Lung microvascular endothelial cell (primary cell): ENCODE measurements around the gene PTCD2. TPM values are rescaled to one million over a fixed set of nuclear protein-coding genes. Genes with fewer than 3 reads are reported as not detected.

Source experiments
- DNase-seq, 2 donors: peaks; one replicate each; pipeline versions ENCODE4 v3.0.0 to v3.0.0-alpha.2; 2010; ENCODE audit warnings: low read depth in 2 of 2
- total RNA-seq: library from RNA; depleted of rRNA; stranded (reverse); fragments of >200 nt; gene quantifications from 2 replicates; pipeline ENCODE4 v1.2.1, GENCODE V29; 2014

PTCD2 gene
- total RNA-seq, 1 donor from 2014 or later = 2.2 TPM

DNA sequence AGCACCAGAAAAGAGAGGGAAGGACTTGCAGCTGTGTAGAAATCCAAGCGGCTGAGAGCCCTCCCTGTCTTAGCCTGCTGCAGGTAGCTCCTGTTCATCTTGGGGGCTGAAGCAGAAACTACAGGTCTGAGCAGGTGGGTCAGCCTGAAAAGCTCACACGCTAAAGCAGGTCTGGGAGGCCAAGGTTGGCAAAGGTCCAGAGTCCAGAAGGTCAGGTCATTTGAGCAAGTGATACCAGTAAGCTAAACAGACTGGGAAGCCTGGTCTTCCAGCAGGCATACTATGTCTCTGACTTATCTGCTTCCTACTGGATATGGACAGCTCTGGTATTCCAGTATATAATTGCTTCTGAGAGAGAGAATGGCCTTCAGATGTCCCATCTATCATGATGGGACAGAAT lies 26.2 kb downstream of the PTCD2 start:
- DNase-seq = no peak

GRCh38 chr5:72347801-72348308 lies 27.7 kb downstream of the PTCD2 start:
- peak in 1 of 2 donors; percentile 83 for DNase-seq

GRCh38 chr5:72351376-72351775 lies 31.2 kb downstream of the PTCD2 start:
- DNase-seq = peak in 1 of 2 donors; percentile 32

GRCh38 chr5:72352616-72353015 lies 32.4 kb downstream of the PTCD2 start:
- DNase-seq = no peak

- peak in 1 of 2 donors; percentile 58 for DNase-seq
Observed at GRCh38 chr5:72353046-72353445, 32.9 kb downstream of the PTCD2 start.

DNA sequence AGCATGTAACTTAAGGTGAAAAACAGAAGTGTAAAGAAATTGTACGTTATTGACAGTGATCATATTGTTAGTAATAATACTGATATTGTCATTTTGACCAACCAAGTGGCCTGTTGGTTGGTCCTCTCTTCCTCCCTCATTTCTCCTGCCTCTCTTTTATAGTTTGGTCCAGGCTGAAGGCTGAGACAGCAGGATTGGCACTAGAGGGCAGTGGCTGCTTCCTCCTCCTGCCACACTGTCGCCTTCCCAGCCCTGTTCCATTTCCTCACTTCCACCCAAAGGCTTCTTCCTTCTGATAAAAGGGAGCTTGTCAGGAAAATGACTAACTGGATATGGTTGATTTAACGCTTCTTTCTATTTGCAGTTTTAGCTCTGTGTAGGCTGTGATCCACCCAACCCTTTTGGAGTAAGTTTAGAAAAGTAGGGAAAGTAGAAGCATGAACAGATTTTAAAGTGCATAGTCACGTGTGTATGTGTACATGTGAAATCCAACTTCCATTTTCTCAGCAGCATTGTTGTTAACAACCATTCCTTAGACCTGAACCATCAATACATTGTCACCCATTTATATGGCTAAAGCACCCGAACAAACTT lies 35.6 kb downstream of the PTCD2 start:
- peak; percentile 35 to 67 for DNase-seq

DNA sequence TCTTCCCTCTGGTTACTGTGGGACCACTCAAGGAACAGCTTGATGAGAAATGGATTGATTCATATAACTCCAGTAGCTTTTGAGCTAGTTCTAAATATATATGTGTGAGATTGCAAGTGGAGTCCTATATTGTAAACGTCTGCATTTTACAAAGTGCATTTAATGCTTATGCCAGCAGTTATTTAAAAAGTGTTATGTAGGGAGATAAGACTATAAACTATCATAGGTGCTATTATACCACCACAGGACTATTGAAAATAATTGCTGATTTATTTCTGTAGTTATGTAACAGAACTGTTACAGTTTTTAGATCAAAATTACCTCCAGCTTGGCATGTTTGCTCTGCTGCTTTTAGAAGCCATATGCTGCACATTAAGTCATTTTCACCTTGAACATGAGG lies 36.2 kb downstream of the PTCD2 start:
- no peak for DNase-seq

GRCh38 chr5:72358925-72359324 lies 38.8 kb downstream of the PTCD2 start:
- DNase-seq = no peak

GRCh38 chr5:72359886-72360285 lies 39.7 kb downstream of the PTCD2 start:
- no peak for DNase-seq

DNA sequence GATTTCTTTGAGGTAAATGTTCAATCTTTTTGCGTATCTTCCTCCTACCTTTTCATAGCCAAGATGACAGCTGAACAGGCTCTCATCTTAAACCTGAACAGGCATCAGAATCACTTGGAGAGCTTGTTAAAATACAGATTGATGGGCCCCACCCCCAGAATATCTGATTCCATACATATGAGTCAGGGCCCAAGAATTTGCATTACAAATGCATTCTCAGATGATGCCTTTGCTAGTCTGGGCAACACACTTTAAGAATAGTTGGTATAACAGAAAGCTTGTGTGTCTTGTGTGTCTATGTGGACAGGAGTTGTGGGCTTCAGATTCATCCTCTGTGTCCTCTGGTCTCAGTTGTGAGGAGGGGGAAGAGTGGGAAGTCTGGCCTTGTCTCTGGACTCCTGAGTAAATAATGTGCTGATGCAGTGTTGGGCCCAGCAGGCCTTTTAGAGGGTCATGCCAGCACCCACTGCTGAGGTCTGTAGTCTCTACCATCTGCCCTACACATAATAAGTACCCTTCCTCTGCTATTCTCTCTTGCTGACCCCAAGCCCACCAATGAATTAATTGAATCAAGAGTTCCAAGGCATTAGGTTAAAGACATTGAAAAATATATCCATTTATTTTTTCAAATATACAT lies 43.1 kb downstream of the PTCD2 start:
- peak in 1 of 2 donors; percentile 72 for DNase-seq

- DNase-seq = no peak
Observed at GRCh38 chr5:72364171-72364570, 44.0 kb downstream of the PTCD2 start.

GRCh38 chr5:72364951-72365350 lies 44.8 kb downstream of the PTCD2 start:
- no peak for DNase-seq

GRCh38 chr5:72366324-72366976 lies 46.3 kb downstream of the PTCD2 start:
- peak; percentile 86 to 91 for DNase-seq

DNA sequence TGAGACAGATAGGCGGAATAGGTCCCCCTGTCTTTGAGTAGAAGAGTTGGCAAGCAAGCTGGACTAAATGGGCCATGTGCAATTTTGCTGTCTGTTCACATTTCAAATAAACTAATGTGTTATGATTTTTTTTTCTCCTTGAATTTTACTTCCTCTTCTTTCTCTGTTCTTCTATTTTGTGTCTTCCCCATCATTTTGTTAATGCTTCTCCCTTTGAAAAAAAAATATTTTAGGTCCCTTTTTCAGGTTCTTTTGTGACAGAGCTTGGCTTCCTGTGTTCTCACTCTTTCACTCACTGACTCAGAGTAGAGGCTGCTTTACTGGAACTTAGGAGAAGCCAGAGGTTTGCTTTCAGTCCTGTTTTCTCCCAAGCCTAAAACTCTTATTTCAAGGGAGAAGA lies 48.1 kb downstream of the PTCD2 start:
- DNase-seq = no peak

DNA sequence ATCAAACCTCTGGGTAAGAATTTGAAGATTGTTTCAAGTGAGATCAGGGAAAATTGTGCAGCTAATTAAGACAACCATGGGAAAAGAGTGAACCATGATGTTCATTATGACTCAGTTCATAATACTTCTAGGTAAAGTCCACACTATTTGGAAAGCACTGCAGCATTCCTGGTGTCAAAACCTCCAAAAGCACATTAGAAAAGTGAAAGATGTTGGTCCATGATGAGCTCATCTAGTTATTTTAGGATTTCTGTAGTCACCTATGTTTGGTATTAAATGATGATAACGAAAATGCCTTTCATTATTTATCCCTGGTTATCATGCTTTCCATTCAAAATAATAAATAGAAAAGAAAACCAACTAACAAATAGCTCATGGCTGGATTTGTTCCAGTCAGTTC lies 49.1 kb downstream of the PTCD2 start:
- DNase-seq = no peak

GRCh38 chr5:72369711-72370110 lies 49.5 kb downstream of the PTCD2 start:
- DNase-seq = no peak

- DNase-seq = no peak
Observed at GRCh38 chr5:72372331-72372730, 52.2 kb downstream of the PTCD2 start.

DNA sequence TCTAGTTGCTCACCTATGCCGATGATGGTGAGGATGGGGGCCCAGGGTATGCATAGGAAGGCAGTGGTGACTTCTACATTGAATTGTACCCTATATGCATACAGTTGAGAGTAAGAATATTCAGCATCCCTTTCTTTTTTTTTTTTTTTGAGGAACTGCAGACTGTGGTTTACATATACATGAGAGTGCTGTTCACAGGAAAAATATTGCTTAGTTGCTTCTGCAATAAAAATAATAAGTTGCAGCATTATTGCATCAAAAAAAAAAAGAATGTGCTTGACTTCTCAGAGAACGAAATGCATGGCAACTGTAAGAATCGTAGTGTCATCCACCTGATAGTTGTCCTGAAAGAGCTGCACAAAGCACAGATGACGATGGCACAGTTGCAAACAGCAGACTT lies 52.8 kb downstream of the PTCD2 start:
- DNase-seq = no peak

DNA sequence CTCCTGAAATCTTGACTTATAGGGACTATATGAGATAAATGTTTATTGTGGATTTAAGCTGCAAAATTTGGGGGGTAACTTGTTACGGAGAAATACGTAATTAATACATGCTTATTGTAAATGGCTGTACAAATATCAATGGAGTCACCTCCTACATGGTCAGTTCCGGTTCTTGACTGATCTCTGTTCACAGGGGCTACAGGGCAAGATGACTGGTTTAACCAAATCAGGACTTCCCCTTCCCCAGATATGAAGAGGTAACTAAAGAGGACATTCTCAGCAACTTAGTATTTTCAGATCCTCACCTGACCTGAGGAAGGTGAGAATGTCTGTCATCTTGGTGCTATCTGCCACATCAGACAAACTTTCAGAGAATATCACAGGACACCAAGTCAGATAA lies 54.7 kb downstream of the PTCD2 start:
- no peak for DNase-seq

DNA sequence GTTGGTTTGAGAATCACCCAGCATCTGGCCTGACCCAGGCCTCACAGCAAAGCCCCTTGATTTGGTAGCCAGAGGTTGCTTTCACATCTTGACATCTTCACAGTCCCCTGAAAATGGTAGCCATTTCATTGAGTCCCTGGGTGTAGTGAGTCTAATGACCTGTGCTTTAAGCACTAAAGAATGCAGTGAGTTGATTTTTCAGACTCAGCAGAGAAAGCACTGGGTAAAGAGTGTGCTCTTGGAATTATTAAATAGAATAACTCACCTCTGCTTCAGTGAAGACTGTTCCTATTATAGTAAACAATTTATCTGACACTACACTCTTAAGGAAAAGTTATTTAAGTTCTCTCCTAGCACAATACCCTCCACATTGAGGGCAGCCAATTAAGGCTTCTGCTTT lies 56.2 kb downstream of the PTCD2 start:
- no peak for DNase-seq

GRCh38 chr5:72377910-72378638 lies 57.9 kb downstream of the PTCD2 start:
- DNase-seq = no peak

DNA sequence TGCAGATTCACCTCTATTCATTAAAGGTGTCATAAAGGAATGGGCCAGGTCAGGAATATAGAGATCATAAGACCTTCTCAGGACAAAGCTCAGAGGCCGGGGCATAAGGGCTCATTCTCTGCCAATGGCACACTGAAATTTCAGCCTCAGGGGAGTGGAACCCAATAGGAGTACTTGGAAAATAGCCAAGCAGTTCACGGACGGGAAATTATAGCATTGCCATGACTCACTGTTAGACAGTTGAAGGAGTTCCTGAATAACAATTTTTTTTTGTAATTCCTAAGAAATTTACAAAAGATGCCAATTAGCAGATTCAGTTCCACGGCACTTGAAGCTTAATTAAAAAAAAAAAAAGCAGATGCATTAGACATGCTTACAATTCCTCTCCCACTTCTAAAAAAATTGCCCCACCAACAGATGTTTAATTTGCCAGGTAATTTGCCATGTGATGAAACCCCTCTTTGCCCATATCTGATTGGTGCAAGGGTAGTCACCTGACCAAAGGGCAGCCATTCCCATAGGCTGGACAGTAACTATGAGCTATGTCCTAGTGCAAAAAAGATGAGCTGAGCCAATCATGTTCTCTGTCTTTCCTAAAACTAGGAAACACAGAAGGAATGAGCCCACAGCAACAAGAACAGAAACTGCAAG lies 58.6 kb downstream of the PTCD2 start:
- DNase-seq = peak; percentile 86 to 94
